PFSK-1 (cell line): ENCODE results near the gene ITPKB.

Experiments used
- FOXP2 ChIP-seq: optimal IDR thresholded peaks from 2 replicates; pipeline ENCODE3; 2011; ENCODE audit warnings: borderline replicate concordance, control low read depth, inconsistent platforms; ENCODE audit not compliant: insufficient read depth; ENCODE audit errors: extremely low read length, extremely low read depth
- POLR2AphosphoS5 ChIP-seq: IDR thresholded peaks from 2 replicates; pipeline ENCODE4 v1.6.1; 2012; ENCODE audit warnings: low read depth, mild to moderate bottlenecking, control low read depth, low read length, moderate library complexity
- REST ChIP-seq, 2 experiments: IDR thresholded peaks; 2 replicates each; pipeline versions ENCODE4 v1.6.1 to v1.8.0; 2011 to 2012; ENCODE audit warnings: low read depth in 2 of 2, low read length in 2 of 2, control low read depth in 1 of 2, inconsistent platforms in 1 of 2, mild to moderate bottlenecking in 1 of 2, moderate library complexity in 1 of 2; ENCODE audit not compliant: insufficient read depth in 1 of 2
- SIN3A ChIP-seq: IDR thresholded peaks from 2 replicates; pipeline ENCODE4 v1.6.1; 2012; ENCODE audit warnings: mild to moderate bottlenecking, low read length, moderate library complexity, borderline replicate concordance; ENCODE audit not compliant: insufficient read depth
- TAF1 ChIP-seq: IDR thresholded peaks from 2 replicates; pipeline ENCODE4 v1.6.1; 2012; ENCODE audit warnings: low read length, control low read depth, borderline replicate concordance; ENCODE audit not compliant: insufficient read depth

The ITPKB gene

GRCh38 chr1:226650236-226650841 is 88.7 kb downstream of the ITPKB start:
- no peak for TF ChIP-seq SIN3A

- TF ChIP-seq TAF1, result no peak
- TF ChIP-seq REST (IDR thresholded peaks at IDR 0.05; ENCODE audit: insufficient read depth in 1 of 2, low read depth in 2 of 2, low read length in 2 of 2), result no peak
- TF ChIP-seq POLR2AphosphoS5, result no peak
- TF ChIP-seq FOXP2, result no peak
- no peak for TF ChIP-seq SIN3A
Observed at GRCh38 chr1:226649780-226650179, 89.3 kb downstream of the ITPKB start.

GRCh38 chr1:226649244-226649643 is 89.8 kb downstream of the ITPKB start:
- TF ChIP-seq POLR2AphosphoS5, result no peak
- TF ChIP-seq TAF1, result no peak

- TF ChIP-seq FOXP2 (no peak), POLR2AphosphoS5 (no peak), SIN3A (no peak), TAF1 (no peak), REST (IDR thresholded peaks at IDR 0.05; ENCODE audit: insufficient read depth in 1 of 2, low read depth in 2 of 2, low read length in 2 of 2) (no peak)
Observed at GRCh38 chr1:226648421-226648820, 90.7 kb downstream of the ITPKB start.

GRCh38 chr1:226647719-226648118 is 91.4 kb downstream of the ITPKB start:
- TF ChIP-seq POLR2AphosphoS5 (no peak), REST (IDR thresholded peaks at IDR 0.05; ENCODE audit: insufficient read depth in 1 of 2, low read depth in 2 of 2, low read length in 2 of 2) (no peak), FOXP2 (no peak), SIN3A (no peak), TAF1 (no peak)

GRCh38 chr1:226646870-226647449 is 92.1 kb downstream of the ITPKB start:
- TF ChIP-seq REST (IDR thresholded peaks at IDR 0.05; ENCODE audit: insufficient read depth in 1 of 2, low read depth in 2 of 2, low read length in 2 of 2) (no peak), FOXP2 (no peak), POLR2AphosphoS5 (no peak), SIN3A (no peak), TAF1 (no peak)
